Mucosa of descending colon (tissue), 3 donors: ENCODE measurements around the gene PHACTR1. TPM values are rescaled to one million over a fixed set of nuclear protein-coding genes. Genes with fewer than 3 reads are reported as not detected.

Experiments
- ATAC-seq: fragments of 200-7000 bp; cut with Tn5 transposase; one replicate; pipeline ENCODE4 v1.9.1; 2020; ENCODE audit warnings: mild to moderate bottlenecking, moderate library complexity
- DNase-seq, 3 donors: peaks; one replicate each; pipeline ENCODE4 v3.0.0-alpha.2; 2020
- H3K36me3 ChIP-seq: fragments of 200-600 bp; one replicate; pipeline ENCODE4 v1.8.0; 2021; ENCODE audit warnings: low read depth, mild to moderate bottlenecking
- H3K4me1 ChIP-seq: fragments of 200-600 bp; one replicate; pipeline ENCODE4 v1.8.0; 2021; ENCODE audit warnings: low read depth, mild to moderate bottlenecking
- H3K4me3 ChIP-seq: fragments of 200-600 bp; one replicate; pipeline ENCODE4 v1.8.0; 2021; ENCODE audit warnings: mild to moderate bottlenecking
- H3K9me3 ChIP-seq: fragments of 200-600 bp; one replicate; pipeline ENCODE4 v1.8.0; 2021; ENCODE audit warnings: mild to moderate bottlenecking
- intact Hi-C, 2 donors: fragments of 100-400 bp; cut with DNase I in 1 of 2; cut with micrococcal nuclease in 1 of 2; formaldehyde crosslinking; loops; one replicate each; pipeline versions ENCODE4 v1.11.0 to v1.11.1; 2022; cut with DNase I, micrococcal nuclease
- total RNA-seq, 3 donors: library from RNA; stranded (reverse); fragmentation: NEBNext Ultra II Directional in 2 of 3; extraction: Animal tissue kit (Norgen Biotek cat#: 25700) in 2 of 3; gene quantifications; one replicate each; pipeline versions ENCODE4 v1.2.1 to v1.2.4, GENCODE V29; 2021 to 2023
- TF ChIP-seq, protein P1 (sequence below): fragments of 200-600 bp; IDR thresholded peaks from one replicate; pipeline ENCODE4 v1.8.0; 2022; ENCODE audit warnings: antibody characterized with exemption, mild to moderate bottlenecking
- donor health status: DM: no; HTN: no; CAD: no; lungs with moderate emphysema.
- donor health status: DM: no; HTN: no; CAD: no.
- donor health status: DM: no; HTN: yes; CAD: no.

Gene PHACTR1
- total RNA-seq, 3 donors from 2014 or later = 2.7 to 4.7 (median 3.1) TPM

- ATAC-seq (no peak), DNase-seq (no peak)
- no peaks in the 10 kb centered on the region for H3K36me3 ChIP-seq
- TF ChIP-seq, protein P1, sequence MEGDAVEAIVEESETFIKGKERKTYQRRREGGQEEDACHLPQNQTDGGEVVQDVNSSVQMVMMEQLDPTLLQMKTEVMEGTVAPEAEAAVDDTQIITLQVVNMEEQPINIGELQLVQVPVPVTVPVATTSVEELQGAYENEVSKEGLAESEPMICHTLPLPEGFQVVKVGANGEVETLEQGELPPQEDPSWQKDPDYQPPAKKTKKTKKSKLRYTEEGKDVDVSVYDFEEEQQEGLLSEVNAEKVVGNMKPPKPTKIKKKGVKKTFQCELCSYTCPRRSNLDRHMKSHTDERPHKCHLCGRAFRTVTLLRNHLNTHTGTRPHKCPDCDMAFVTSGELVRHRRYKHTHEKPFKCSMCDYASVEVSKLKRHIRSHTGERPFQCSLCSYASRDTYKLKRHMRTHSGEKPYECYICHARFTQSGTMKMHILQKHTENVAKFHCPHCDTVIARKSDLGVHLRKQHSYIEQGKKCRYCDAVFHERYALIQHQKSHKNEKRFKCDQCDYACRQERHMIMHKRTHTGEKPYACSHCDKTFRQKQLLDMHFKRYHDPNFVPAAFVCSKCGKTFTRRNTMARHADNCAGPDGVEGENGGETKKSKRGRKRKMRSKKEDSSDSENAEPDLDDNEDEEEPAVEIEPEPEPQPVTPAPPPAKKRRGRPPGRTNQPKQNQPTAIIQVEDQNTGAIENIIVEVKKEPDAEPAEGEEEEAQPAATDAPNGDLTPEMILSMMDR = no peak
- no peak overlapping the region for H3K4me3 ChIP-seq
- intact Hi-C loops = no loop called here
- no peaks in the 10 kb centered on the region for H3K9me3 ChIP-seq
- H3K4me1 ChIP-seq = no peaks in the 10 kb centered on the region
These were observed 346.8 kb downstream of the PHACTR1 start for GRCh38 chr6:13063300-13063918.

DNA sequence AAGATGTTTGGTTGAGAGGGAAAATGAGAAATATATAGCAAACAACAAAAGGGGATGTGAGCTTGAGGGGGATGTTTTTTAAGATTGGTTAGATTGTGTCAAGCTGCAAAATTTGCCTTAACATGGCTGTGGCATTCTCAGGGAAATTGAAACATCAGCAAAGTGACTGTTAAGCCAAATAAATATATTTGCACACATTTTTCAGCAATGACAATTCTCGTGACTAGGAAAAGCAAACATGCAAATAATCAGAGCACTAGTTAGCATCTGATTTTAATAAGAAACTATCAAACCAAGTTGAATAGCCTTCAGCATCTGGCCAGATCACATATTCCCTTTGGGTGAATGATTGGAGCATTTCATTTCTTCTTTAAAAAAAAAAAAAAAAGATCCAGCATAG is 349.0 kb downstream of the PHACTR1 start:
- H3K36me3 ChIP-seq = no peaks in the 10 kb centered on the region
- no peaks in the 10 kb centered on the region for H3K4me1 ChIP-seq
- H3K4me3 ChIP-seq = no peak overlapping the region
- DNase-seq (no peak), ATAC-seq (no peak)
- no peaks in the 10 kb centered on the region for H3K9me3 ChIP-seq
- TF ChIP-seq, protein P1 = no peak
- intact Hi-C loops = no loop called here

DNA sequence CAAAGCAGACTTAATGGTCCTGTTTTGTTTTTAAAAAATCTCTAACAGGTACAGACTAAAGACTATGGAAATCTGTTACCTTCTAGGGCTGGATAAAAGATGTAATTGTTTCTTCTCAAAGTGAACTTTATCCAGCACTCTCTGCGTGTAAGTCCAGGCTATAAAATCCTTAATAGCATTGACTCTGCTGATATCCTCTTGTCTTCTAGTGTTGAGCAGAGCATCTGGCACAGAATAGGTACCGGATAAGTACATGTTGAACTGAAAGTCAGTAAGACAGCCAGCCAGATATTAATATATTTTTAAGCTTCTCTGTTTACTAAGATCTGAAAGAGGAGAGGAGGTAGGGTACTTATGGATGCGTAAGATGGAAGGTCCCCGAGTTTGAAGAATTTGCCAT is 349.5 kb downstream of the PHACTR1 start:
- no peaks in the 10 kb centered on the region for H3K4me1 ChIP-seq
- TF ChIP-seq, protein P1 = no peak
- no peaks in the 10 kb centered on the region for H3K36me3 ChIP-seq
- H3K9me3 ChIP-seq = no peaks in the 10 kb centered on the region
- DNase-seq = no peak
- no peak overlapping the region for H3K4me3 ChIP-seq
- no peak for ATAC-seq
- intact Hi-C loops = no loop called here

- no peak for DNase-seq
- Histone ChIP-seq H3K4me3 (no peak overlapping the region), H3K36me3 (no peaks in the 10 kb centered on the region), H3K9me3 (no peaks in the 10 kb centered on the region), H3K4me1 (no peaks in the 10 kb centered on the region)
- TF ChIP-seq, protein P1 = no peak
- intact Hi-C loops = no loop called here
- ATAC-seq = no peak
These were observed 350.3 kb downstream of the PHACTR1 start for GRCh38 chr6:13066820-13067219.

DNA sequence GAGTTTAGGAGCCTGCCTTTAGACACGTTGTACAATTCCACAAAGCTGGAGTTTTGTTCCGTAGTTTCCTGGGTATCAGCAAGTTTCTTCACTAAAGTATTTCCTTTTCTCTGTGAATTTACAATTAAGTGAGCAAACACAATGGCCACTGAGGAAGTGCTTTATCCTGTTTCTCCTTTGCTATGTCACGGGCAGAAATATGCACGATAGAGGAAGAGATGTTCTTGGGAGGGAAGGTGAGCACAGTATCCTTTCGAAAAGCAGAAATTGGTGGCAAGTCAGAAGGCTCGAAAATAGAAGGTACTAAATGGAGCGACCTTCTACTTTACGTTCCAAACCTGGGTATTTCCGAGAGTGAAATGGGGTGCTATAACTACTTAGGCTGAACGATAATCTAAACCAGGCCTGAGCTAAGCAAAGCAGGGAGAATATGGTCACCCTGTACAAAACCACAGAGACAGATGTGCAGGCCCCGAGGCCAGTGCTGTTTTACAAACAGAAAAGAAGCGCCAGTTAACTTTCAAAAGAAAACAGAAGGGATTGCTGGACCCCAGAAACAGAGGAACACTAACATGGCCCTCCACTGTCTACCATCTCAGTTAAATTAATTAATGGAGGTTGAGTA is 352.1 kb downstream of the PHACTR1 start:
- TF ChIP-seq, protein P1 = no peak
- Histone ChIP-seq H3K4me3 (no peak overlapping the region), H3K9me3 (no peaks in the 10 kb centered on the region), H3K4me1 (no peaks in the 10 kb centered on the region), H3K36me3 (no peaks in the 10 kb centered on the region)
- DNase-seq (no peak), ATAC-seq (no peak)
- intact Hi-C loops = no loop called here
